ENCODE data around the gene FAAH.
A peak's percentile ranks its signal among the peaks of the same experiment; 100 is the strongest.

FAAH gene

GRCh38 chr1:46401964-46402626, 8.0 kb downstream of the FAAH start:
- H3K27ac ChIP-seq, result peak overlapping the region; percentile 70
- TF ChIP-seq CTCF (conservative IDR thresholded peaks at IDR 0.05), result no peak

GRCh38 chr1:46403916-46404315, 9.8 kb downstream of the FAAH start:
- TF ChIP-seq CTCF (conservative IDR thresholded peaks at IDR 0.05), result no peak
- no peak overlapping the region for H3K27ac ChIP-seq

GRCh38 chr1:46404482-46405196, 10.5 kb downstream of the FAAH start:
- TF ChIP-seq CTCF (conservative IDR thresholded peaks at IDR 0.05), result no peak
- H3K27ac ChIP-seq, result no peak overlapping the region

GRCh38 chr1:46405197-46405555, 11.1 kb downstream of the FAAH start:
- TF ChIP-seq CTCF (conservative IDR thresholded peaks at IDR 0.05), result no peak
- H3K27ac ChIP-seq, result no peak overlapping the region

GRCh38 chr1:46405724-46406123, 11.6 kb downstream of the FAAH start:
- TF ChIP-seq CTCF (conservative IDR thresholded peaks at IDR 0.05), result no peak
- peak overlapping the region; percentile 25; the same call in 1 of the 2 replicates for H3K27ac ChIP-seq

GRCh38 chr1:46406881-46407608, 12.9 kb downstream of the FAAH start:
- TF ChIP-seq CTCF (conservative IDR thresholded peaks at IDR 0.05), result no peak
- H3K27ac ChIP-seq, result peak overlapping the region; percentile 25; the same call in 1 of the 2 replicates

GRCh38 chr1:46407636-46408035, 13.5 kb downstream of the FAAH start:
- no peak for TF ChIP-seq CTCF (conservative IDR thresholded peaks at IDR 0.05)
- no peak overlapping the region for H3K27ac ChIP-seq

Measured in VCaP (cell line).